B cell (primary cell): ENCODE data around the gene CD44. TPM values are rescaled to one million over a fixed set of nuclear protein-coding genes. Genes with fewer than 3 reads are reported as not detected.

Experiments used
- ATAC-seq: fragments of 200-7000 bp; cut with Tn5 transposase; one replicate; pipeline ENCODE4 v1.10.0; 2021; ENCODE audit warnings: low read depth, mild to moderate bottlenecking, moderate number of reproducible peaks, moderate library complexity
- CTCF ChIA-PET: fragments of 350-600 bp; sonication (Branson Sonifier 250); formaldehyde crosslinking; loops from one replicate; lab custom pipeline; 2021; ENCODE audit warnings: antibody characterized with exemption, inconsistent platforms; lab: Charles Lee
- POLR2A ChIA-PET: fragments of 350-600 bp; sonication (Branson Sonifier 250); formaldehyde crosslinking; loops from one replicate; lab custom pipeline; 2021; ENCODE audit warnings: antibody characterized with exemption; lab: Charles Lee
- DNase-seq: peaks from one replicate; pipeline ENCODE4 v3.0.0; 2013
- H2AFZ ChIP-seq: 2 replicates; pipeline ENCODE4 v1.6.1; 2012; ENCODE audit warnings: mild to moderate bottlenecking, low read depth, low read length; ENCODE audit not compliant: insufficient read depth, poor library complexity, severe bottlenecking
- H3K27ac ChIP-seq, 2 donors: 1 replicate in 1 of 2; 2 replicates in 1 of 2; pipeline ENCODE4 v1.5.1; 2012 to 2013; ENCODE audit warnings: low read length in 2 of 2, mild to moderate bottlenecking in 2 of 2, moderate library complexity in 1 of 2
- H3K27me3 ChIP-seq, 4 experiments: fragments of 200-600 bp in 1 of 4; sonication (generic) in 1 of 4; replicated peaks in 1 of 4; 1 replicate in 2 of 4; 2 replicates in 2 of 4; pipeline versions ENCODE4 v1.6.1 to v1.7.0; 2013 to 2016; ENCODE audit warnings: low read length in 3 of 4, mild to moderate bottlenecking in 2 of 4, mixed read lengths in 1 of 4, moderate library complexity in 1 of 4; ENCODE audit not compliant: insufficient read depth in 4 of 4, control insufficient read depth in 3 of 4; ENCODE audit errors: control extremely low read depth in 1 of 4
- H3K36me3 ChIP-seq, 2 experiments: replicated peaks in 1 of 2; 1 replicate in 1 of 2; 2 replicates in 1 of 2; pipeline versions ENCODE4 v1.6.1 to v1.7.1; 2013; ENCODE audit warnings: low read length in 1 of 2; ENCODE audit not compliant: insufficient read depth in 2 of 2, control insufficient read depth in 1 of 2; ENCODE audit errors: control extremely low read depth in 1 of 2, extremely low read depth in 1 of 2
- H3K4me1 ChIP-seq, 2 donors: fragments of 200-600 bp in 1 of 2; sonication (generic) in 1 of 2; 1 replicate in 1 of 2; 2 replicates in 1 of 2; pipeline versions ENCODE4 v1.5.1 to v1.6.1; 2013 to 2017; ENCODE audit warnings: low read length in 2 of 2; ENCODE audit not compliant: control insufficient read depth in 2 of 2, insufficient read depth in 2 of 2
- H3K4me2 ChIP-seq: replicated peaks from 2 replicates; pipeline ENCODE3; 2012; ENCODE audit warnings: mild to moderate bottlenecking, low read depth, low read length; ENCODE audit not compliant: poor library complexity, severe bottlenecking
- H3K4me3 ChIP-seq, 5 experiments: fragments of 200-600 bp in 1 of 5; sonication (generic) in 1 of 5; 1 replicate in 3 of 5; 2 replicates in 2 of 5; pipeline versions ENCODE4 v1.5.1 to v1.7.0; 2011 to 2016; ENCODE audit warnings: low read length in 4 of 5, mild to moderate bottlenecking in 4 of 5, low read depth in 2 of 5, control low read depth in 1 of 5, moderate library complexity in 1 of 5; ENCODE audit not compliant: insufficient read depth in 1 of 5; ENCODE audit errors: control extremely low read depth in 1 of 5, extremely low read depth in 1 of 5
- H3K79me2 ChIP-seq: fragments of 200-600 bp; sonication (generic); one replicate; pipeline ENCODE4 v1.6.0; 2016; ENCODE audit warnings: low read length; ENCODE audit not compliant: control insufficient read depth, insufficient read depth
- H3K9ac ChIP-seq: fragments of 200-600 bp; sonication (generic); 2 replicates; pipeline ENCODE4 v1.6.1; 2017; ENCODE audit warnings: mild to moderate bottlenecking, low read length, moderate library complexity
- H3K9me3 ChIP-seq, 3 donors: one replicate each; pipeline versions ENCODE4 v1.6.1 to v1.7.1; 2013; ENCODE audit warnings: low read length in 2 of 3; ENCODE audit not compliant: control insufficient read depth in 2 of 3, insufficient read depth in 1 of 3; ENCODE audit errors: control extremely low read depth in 1 of 3
- H4K20me1 ChIP-seq: 2 replicates; pipeline ENCODE4 v1.6.0; 2012; ENCODE audit warnings: mild to moderate bottlenecking, low read length; ENCODE audit not compliant: insufficient read depth, control insufficient read depth, poor library complexity, severe bottlenecking
- H3K27ac Mint-ChIP-seq: one replicate; pipeline ENCODE4 v1.8.0; 2021; ENCODE audit warnings: mixed read lengths
- H3K27me3 Mint-ChIP-seq: one replicate; pipeline ENCODE4 v1.8.0; 2021; ENCODE audit warnings: mixed read lengths
- H3K4me1 Mint-ChIP-seq: one replicate; pipeline ENCODE4 v1.8.0; 2021; ENCODE audit warnings: mixed read lengths
- H3K4me3 Mint-ChIP-seq: one replicate; pipeline ENCODE4 v1.8.0; 2021; ENCODE audit warnings: mixed read lengths
- H3K9me3 Mint-ChIP-seq: one replicate; pipeline ENCODE4 v1.8.0; 2022; ENCODE audit warnings: mixed read lengths; ENCODE audit not compliant: insufficient read depth
- EZH2 ChIP-seq: IDR thresholded peaks from 2 replicates; pipeline ENCODE4 v1.6.1; 2012; ENCODE audit warnings: borderline replicate concordance, low read depth, mild to moderate bottlenecking, moderate library complexity, low read length; ENCODE audit not compliant: insufficient read depth, poor library complexity, severe bottlenecking
- WGBS: methylation state at CpG from one replicate; pipeline ENCODE4 v1.1.5; 2013; ENCODE audit warnings: missing lambda C conversion rate; ENCODE audit not compliant: insufficient coverage; 5-methylcytosine and 5-hydroxymethylcytosine counted together
- intact Hi-C: fragments of 100-400 bp; cut with micrococcal nuclease; formaldehyde crosslinking; loops from one replicate; pipeline ENCODE4 v1.10.0; 2022
- polyA plus RNA-seq: library from polyadenylated mRNA; depleted of rRNA; stranded (reverse); fragments of >200 nt; gene quantifications from 2 replicates; pipeline ENCODE4 v1.2.3, GENCODE V29; 2012
- total RNA-seq, 2 donors: library from RNA; stranded (reverse); fragments of 120-200 nt in 1 of 2; gene quantifications; 1 replicate in 1 of 2; 2 replicates in 1 of 2; pipeline versions ENCODE4 v1.2.3 to v1.2.4, GENCODE V29; 2013 to 2022
- TF ChIP-seq, protein P1 (sequence below): fragments of 200-600 bp; IDR thresholded peaks from one replicate; pipeline ENCODE4 v1.8.0; 2022; ENCODE audit warnings: antibody characterized with exemption, mild to moderate bottlenecking

The CD44 gene
- total and polyA plus RNA-seq, 2 donors (not counting 1 experiment from before 2014, with no cell fraction given) = 261 to 896 TPM

GRCh38 chr11:35100013-35100383, 39.0 kb upstream of the CD44 start:
- no peak overlapping the region for H3K9ac ChIP-seq
- no peak overlapping the region for H3K4me3 ChIP-seq
- peaks cover 13% of the 10 kb centered on the region for H3K4me1 Mint-ChIP-seq
- no peaks in the 10 kb centered on the region for H3K4me1 ChIP-seq
- intact Hi-C loops = no loop called here
- H3K27ac Mint-ChIP-seq = no peak overlapping the region
- H3K36me3 ChIP-seq = no peaks in the 10 kb centered on the region
- no peaks in the 10 kb centered on the region for H3K79me2 ChIP-seq
- POLR2A ChIA-PET = interaction anchor here (1.3 kb wide), 1 partner anchor 18 kb away, joined by 3 read pairs; no protein-coding TSS in a partner anchor
- 100% methylated on average over 4 of the region's 6 CpGs for whole genome bisulfite sequencing
- no peak for TF ChIP-seq EZH2
- TF ChIP-seq, protein P1, sequence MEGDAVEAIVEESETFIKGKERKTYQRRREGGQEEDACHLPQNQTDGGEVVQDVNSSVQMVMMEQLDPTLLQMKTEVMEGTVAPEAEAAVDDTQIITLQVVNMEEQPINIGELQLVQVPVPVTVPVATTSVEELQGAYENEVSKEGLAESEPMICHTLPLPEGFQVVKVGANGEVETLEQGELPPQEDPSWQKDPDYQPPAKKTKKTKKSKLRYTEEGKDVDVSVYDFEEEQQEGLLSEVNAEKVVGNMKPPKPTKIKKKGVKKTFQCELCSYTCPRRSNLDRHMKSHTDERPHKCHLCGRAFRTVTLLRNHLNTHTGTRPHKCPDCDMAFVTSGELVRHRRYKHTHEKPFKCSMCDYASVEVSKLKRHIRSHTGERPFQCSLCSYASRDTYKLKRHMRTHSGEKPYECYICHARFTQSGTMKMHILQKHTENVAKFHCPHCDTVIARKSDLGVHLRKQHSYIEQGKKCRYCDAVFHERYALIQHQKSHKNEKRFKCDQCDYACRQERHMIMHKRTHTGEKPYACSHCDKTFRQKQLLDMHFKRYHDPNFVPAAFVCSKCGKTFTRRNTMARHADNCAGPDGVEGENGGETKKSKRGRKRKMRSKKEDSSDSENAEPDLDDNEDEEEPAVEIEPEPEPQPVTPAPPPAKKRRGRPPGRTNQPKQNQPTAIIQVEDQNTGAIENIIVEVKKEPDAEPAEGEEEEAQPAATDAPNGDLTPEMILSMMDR = no peak
- H3K27me3 ChIP-seq = no peaks in the 10 kb centered on the region
- CTCF ChIA-PET = interaction anchor here (1.4 kb wide), 2 partner anchors 10 to 13 kb away, joined by 3 to 4 read pairs; no protein-coding TSS in a partner anchor
- no peak overlapping the region for H3K4me3 Mint-ChIP-seq
- H3K9me3 ChIP-seq = peaks cover 0 to 2% (median 0%) of the 10 kb centered on the region in 3 donors
- ATAC-seq (no peak), DNase-seq (no peak)
- no peaks in the 10 kb centered on the region for H4K20me1 ChIP-seq
- no peak overlapping the region for H2AFZ ChIP-seq
- H3K27ac ChIP-seq = no peak overlapping the region
- H3K27me3 Mint-ChIP-seq = no peaks in the 10 kb centered on the region
- no peak overlapping the region for H3K4me2 ChIP-seq
- no peaks in the 10 kb centered on the region for H3K9me3 Mint-ChIP-seq

- no peaks in the 10 kb centered on the region for H4K20me1 ChIP-seq
- Mint-ChIP-seq H3K27me3 (no peaks in the 10 kb centered on the region), H3K9me3 (no peaks in the 10 kb centered on the region), H3K27ac (no peak overlapping the region), H3K4me1 (peaks cover 17% of the 10 kb centered on the region), H3K4me3 (no peak overlapping the region)
- H3K9ac ChIP-seq = no peak overlapping the region
- ATAC-seq = no peak
- ChIA-PET CTCF (interaction anchor here (0.9 to 1.8 kb wide), 4 partner anchors 9 to 104 kb away, joined by 3 to 5 read pairs (median 4); no protein-coding TSS in a partner anchor), POLR2A (interaction anchor here (1.3 kb wide), 1 partner anchor 19 kb away, joined by 3 read pairs; no protein-coding TSS in a partner anchor)
- intact Hi-C loops = no loop called here
- no peak overlapping the region for H3K27ac ChIP-seq
- no peaks in the 10 kb centered on the region for H3K36me3 ChIP-seq
- WGBS = 97% methylated on average over 2 of the region's 3 CpGs
- no peak for DNase-seq
- H3K4me3 ChIP-seq = no peak overlapping the region
- peaks cover 0 to 2% (median 0%) of the 10 kb centered on the region in 3 donors for H3K9me3 ChIP-seq
- peaks cover 8 to 11% of the 10 kb centered on the region in 2 donors for H3K4me1 ChIP-seq
- H3K4me2 ChIP-seq = no peak overlapping the region
- no peaks in the 10 kb centered on the region for H3K79me2 ChIP-seq
- TF ChIP-seq, protein P1 = no peak
- no peak for TF ChIP-seq EZH2
- no peaks in the 10 kb centered on the region for H3K27me3 ChIP-seq
- no peak overlapping the region for H2AFZ ChIP-seq
Observed at GRCh38 chr11:35101223-35101622, 37.7 kb upstream of the CD44 start.
